Measurements from ENCODE around the gene RAD9A. TPM values are rescaled to one million over a fixed set of nuclear protein-coding genes. Genes with fewer than 3 reads are reported as not detected.
A peak's percentile ranks its signal among the peaks of the same experiment; 100 is the strongest.

Gene RAD9A
- total and polyA plus RNA-seq, 2 experiments from 2014 or later, result 13.9 to 17.0 TPM

GRCh38 chr11:67420646-67421429 is 29.1 kb downstream of the RAD9A start (continued):
- no peak for TF ChIP-seq REST (IDR thresholded peaks at IDR 0.05; ENCODE audit: unreplicated experiment)
- no peak for TF ChIP-seq EZH2phosphoT487 (IDR thresholded peaks at IDR 0.05; ENCODE audit: unreplicated experiment)

- H3K79me2 ChIP-seq (replicated peaks; ENCODE audit: insufficient read depth), result no peaks in the 10 kb centered on the region
- H3K4me3 Mint-ChIP-seq, result peak overlapping the region; percentile 59
- H2AFZ ChIP-seq, result peak overlapping the region; percentile 88; the same call in 1 of the 2 replicates
- peaks cover 27% of the 10 kb centered on the region for H3K27me3 Mint-ChIP-seq (ENCODE audit: insufficient read depth, low read depth, poor library complexity)
- 0 out of 2 replicates have a peak, but pooled peaks cover 5% of the 10 kb centered on the region for H3K27me3 ChIP-seq (ENCODE audit: insufficient read depth)
- H3K36me3 Mint-ChIP-seq (ENCODE audit: low read depth), result no peaks in the 10 kb centered on the region
- DNase-seq (ENCODE audit: low spot score) (no peak), ATAC-seq (peak; percentile 33; the same call in 2 of the 3 replicates)
- no peak overlapping the region for H3K27ac ChIP-seq (ENCODE audit: low read depth)
- peaks cover 8% of the 10 kb centered on the region; the same call in 1 of the 2 replicates for H3K4me1 ChIP-seq (ENCODE audit: insufficient read depth)
- peak overlapping the region; percentile 78; the same call in 1 of the 2 replicates for H3K4me2 ChIP-seq
- no peaks in the 10 kb centered on the region for H3K36me3 ChIP-seq (ENCODE audit: insufficient read depth)
- TF ChIP-seq ZNF114 (CRISPR knock-in tag; IDR thresholded peaks at IDR 0.05), result no peak
- 0 out of 4 replicates have a peak, but pooled peaks of 1 of the 2 experiments have one; percentile 22 for TF ChIP-seq CTCF (conservative IDR thresholded peaks at IDR 0.05; ENCODE audit: low read depth in 2 of 2)
- H3F3A ChIP-seq (replicated peaks; ENCODE audit: low read depth), result no peaks in the 10 kb centered on the region
- peaks cover 13% of the 10 kb centered on the region for H3K4me1 Mint-ChIP-seq
- no peaks in the 10 kb centered on the region; the same call in 2 of the 3 replicates for H3K9me3 Mint-ChIP-seq
- H3K4me3 ChIP-seq, result peak overlapping the region; percentile 67
- H3K27ac Mint-ChIP-seq, result no peak overlapping the region
- H4K20me1 ChIP-seq (replicated peaks; ENCODE audit: insufficient read depth), result no peaks in the 10 kb centered on the region
- H3K9me2 ChIP-seq (ENCODE audit: insufficient read depth), result no peaks in the 10 kb centered on the region
Measured at GRCh38 chr11:67421430-67422031, 29.7 kb downstream of the RAD9A start.

GRCh38 chr11:67422891-67423290 is 31.1 kb downstream of the RAD9A start:
- no peak overlapping the region for H2AFZ ChIP-seq
- DNase-seq (ENCODE audit: low spot score) (peak; percentile 38), ATAC-seq (no peak)
- no peaks in the 10 kb centered on the region for H3K79me2 ChIP-seq (replicated peaks; ENCODE audit: insufficient read depth)
- no peaks in the 10 kb centered on the region for H3K9me2 ChIP-seq (ENCODE audit: insufficient read depth)
- H3K4me2 ChIP-seq, result no peak overlapping the region
- H3K36me3 ChIP-seq (ENCODE audit: insufficient read depth), result no peaks in the 10 kb centered on the region
- Mint-ChIP-seq H3K27ac (no peak overlapping the region), H3K4me3 (peak overlapping the region; percentile 4; the same call in 1 of the 3 replicates), H3K4me1 (peaks cover 9% of the 10 kb centered on the region; the same call in 2 of the 3 replicates), H3K36me3 (ENCODE audit: low read depth) (no peaks in the 10 kb centered on the region), H3K27me3 (ENCODE audit: insufficient read depth, low read depth, poor library complexity) (peaks cover 26% of the 10 kb centered on the region), H3K9me3 (no peaks in the 10 kb centered on the region; the same call in 2 of the 3 replicates)
- TF ChIP-seq ETS1 (IDR thresholded peaks at IDR 0.05), result no peak
- no peak for TF ChIP-seq POLR2AphosphoS5 (IDR thresholded peaks at IDR 0.05; ENCODE audit: low read depth)
- TF ChIP-seq CREB1 (CRISPR knock-in tag; IDR thresholded peaks at IDR 0.05; ENCODE audit: low read depth), result no peak
- TF ChIP-seq STAT1 (IDR thresholded peaks at IDR 0.05; ENCODE audit: unreplicated experiment), result no peak
- no peak for TF ChIP-seq NANOG (IDR thresholded peaks at IDR 0.05; ENCODE audit: borderline replicate concordance)
- 0 out of 2 replicates have a peak, but pooled peaks cover 6% of the 10 kb centered on the region for H3K4me1 ChIP-seq (ENCODE audit: insufficient read depth)
- H4K20me1 ChIP-seq (replicated peaks; ENCODE audit: insufficient read depth), result no peaks in the 10 kb centered on the region
- H3K4me3 ChIP-seq, result no peak overlapping the region
- no peak overlapping the region for H3K27ac ChIP-seq (ENCODE audit: low read depth)
- H3K27me3 ChIP-seq (ENCODE audit: insufficient read depth), result 0 out of 2 replicates have a peak, but pooled peaks cover 5% of the 10 kb centered on the region
- H3F3A ChIP-seq (replicated peaks; ENCODE audit: low read depth), result peaks cover 8% of the 10 kb centered on the region; the same call in 1 of the 2 replicates

Measured in GM23338 (cell line).